Stimulated activated CD8-positive, alpha-beta memory T cell treated with anti-CD3 and anti-CD28 coated beads, Interleukin-7, amount 100 ng/mL, for 48 hours (primary cell): ENCODE data around the gene NOS1AP.

Experiments
- DNase-seq, 2 donors: peaks; one replicate each; pipeline ENCODE4 v3.0.0-alpha.2; 2020; ENCODE audit warnings: low read depth in 1 of 2; ENCODE audit errors: extremely low read depth in 1 of 2

NOS1AP gene

GRCh38 chr1:162360237-162360873 lies 290.9 kb downstream of the NOS1AP start:
- no peak for DNase-seq

- DNase-seq, result no peak
These were observed 291.4 kb downstream of the NOS1AP start for GRCh38 chr1:162360874-162361260.

GRCh38 chr1:162361349-162361748 lies 291.9 kb downstream of the NOS1AP start:
- DNase-seq, result no peak

- no peak for DNase-seq
These were observed 294.3 kb downstream of the NOS1AP start for GRCh38 chr1:162363823-162364222.

GRCh38 chr1:162364498-162364897 lies 295.0 kb downstream of the NOS1AP start:
- DNase-seq, result no peak

GRCh38 chr1:162365284-162366020 lies 296.0 kb downstream of the NOS1AP start:
- DNase-seq, result no peak

DNA sequence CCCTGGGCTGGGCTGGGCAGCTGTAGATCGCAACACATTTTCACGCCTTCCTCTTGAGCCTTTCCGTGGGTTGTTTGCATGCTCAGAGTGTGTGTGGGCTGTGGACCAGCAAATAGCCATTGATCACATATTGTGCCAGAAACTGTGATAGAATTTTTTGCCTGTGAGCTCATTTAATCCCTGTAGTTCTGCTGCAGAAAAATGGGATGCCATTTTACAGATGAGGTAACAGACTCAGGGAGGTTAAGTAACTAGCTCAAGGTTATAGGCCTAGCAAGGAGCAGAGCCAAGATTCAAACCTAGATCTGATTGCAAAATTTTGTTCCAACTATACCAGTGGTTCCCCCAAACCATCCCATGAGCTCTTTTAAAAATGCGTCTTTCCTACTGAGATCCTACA lies 296.7 kb downstream of the NOS1AP start:
- DNase-seq, result no peak

DNA sequence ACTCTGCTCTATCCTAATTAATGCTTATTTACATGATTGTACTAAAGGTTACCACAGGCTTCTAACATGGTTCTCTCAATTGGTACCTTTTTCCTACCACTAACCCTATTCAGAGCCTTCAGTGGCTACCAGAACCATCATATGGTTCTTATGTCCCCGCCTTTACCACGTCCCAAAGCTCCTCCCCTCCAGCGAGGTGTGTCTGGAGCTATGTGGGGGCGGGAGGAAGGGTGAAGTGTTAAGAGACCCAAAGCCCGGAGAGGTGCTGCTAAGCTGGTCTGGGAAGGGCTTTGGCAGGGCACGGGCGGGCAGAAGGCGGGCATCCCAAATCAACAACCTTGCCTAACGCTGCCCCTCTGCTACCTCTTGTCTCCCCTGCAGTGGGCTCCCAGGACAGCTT lies 297.2 kb downstream of the NOS1AP start:
- no peak for DNase-seq

DNA sequence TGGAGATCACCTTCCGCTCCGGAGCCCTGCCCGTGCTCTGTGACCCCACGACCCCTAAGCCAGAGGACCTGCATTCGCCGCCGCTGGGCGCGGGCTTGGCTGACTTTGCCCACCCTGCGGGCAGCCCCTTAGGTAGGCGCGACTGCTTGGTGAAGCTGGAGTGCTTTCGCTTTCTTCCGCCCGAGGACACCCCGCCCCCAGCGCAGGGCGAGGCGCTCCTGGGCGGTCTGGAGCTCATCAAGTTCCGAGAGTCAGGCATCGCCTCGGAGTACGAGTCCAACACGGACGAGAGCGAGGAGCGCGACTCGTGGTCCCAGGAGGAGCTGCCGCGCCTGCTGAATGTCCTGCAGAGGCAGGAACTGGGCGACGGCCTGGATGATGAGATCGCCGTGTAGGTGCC lies 297.6 kb downstream of the NOS1AP start:
- no peak for DNase-seq

DNA sequence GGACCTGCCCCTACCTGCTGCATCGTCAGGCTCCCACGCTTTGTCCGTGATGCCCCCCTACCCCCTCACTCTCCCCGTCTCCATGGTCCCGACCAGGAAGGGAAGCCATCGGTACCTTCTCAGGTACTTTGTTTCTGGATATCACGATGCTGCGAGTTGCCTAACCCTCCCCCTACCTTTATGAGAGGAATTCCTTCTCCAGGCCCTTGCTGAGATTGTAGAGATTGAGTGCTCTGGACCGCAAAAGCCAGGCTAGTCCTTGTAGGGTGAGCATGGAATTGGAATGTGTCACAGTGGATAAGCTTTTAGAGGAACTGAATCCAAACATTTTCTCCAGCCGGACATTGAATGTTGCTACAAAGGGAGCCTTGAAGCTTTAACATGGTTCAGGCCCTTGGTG lies 298.3 kb downstream of the NOS1AP start:
- no peak for DNase-seq

DNA sequence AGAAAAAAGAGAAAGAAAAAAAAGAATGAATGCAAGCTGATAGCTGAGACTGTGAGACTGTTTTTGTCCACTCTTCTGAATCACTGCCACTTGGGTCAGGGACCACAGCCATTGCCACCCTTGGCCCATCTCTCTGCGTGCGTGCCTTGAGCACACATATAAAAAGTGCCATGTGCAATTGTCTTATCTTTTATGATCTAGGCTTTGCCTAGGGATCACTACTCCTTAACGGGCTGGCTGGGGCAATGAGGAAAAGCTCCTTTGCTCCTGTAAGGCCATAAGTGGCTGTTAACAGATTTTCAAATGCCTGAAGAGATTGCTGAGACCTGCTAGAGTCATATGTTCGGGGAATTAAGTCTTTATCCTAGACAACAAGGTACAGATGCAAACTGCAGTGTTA lies 299.0 kb downstream of the NOS1AP start:
- DNase-seq, result no peak

DNA sequence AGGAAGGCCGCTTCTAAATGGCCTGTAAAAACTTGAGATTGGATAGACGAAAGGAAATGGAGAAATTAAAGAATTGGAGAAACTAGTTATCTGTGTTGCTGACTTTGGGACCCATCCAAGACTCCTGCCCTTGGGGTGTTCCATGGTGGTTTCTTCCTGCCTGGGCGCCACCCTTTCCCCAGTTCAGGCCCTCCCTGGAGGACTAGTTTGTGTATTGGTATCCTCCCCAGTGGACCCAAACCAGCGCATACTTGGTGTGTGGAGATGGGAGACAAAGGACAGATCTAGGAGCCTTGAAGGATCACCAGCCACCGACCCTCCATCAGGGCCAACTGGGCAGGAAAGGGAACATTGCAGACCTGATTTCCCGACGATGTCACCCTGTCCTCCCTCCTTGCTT lies 300.1 kb downstream of the NOS1AP start:
- DNase-seq, result no peak

DNA sequence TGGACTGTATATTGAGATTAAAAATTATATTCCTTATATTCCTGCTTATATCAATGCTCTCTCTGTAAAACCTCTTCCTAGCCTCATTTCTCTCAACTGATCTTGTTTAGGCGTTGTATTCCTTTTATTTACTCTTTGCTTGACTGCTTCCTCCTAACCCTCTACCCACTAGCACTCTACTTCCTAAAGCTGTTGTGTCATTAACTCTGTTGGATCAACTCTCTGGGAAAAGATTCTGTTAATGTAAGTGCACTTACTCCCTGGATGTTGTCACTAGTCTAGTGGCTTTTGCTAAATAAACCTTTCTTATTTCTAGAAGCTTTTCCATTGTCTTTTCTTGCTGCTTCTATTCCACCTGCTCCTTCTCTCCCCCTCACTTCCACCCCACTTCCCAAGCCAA lies 300.7 kb downstream of the NOS1AP start:
- no peak for DNase-seq

GRCh38 chr1:162370721-162371120 lies 301.2 kb downstream of the NOS1AP start:
- no peak for DNase-seq

DNA sequence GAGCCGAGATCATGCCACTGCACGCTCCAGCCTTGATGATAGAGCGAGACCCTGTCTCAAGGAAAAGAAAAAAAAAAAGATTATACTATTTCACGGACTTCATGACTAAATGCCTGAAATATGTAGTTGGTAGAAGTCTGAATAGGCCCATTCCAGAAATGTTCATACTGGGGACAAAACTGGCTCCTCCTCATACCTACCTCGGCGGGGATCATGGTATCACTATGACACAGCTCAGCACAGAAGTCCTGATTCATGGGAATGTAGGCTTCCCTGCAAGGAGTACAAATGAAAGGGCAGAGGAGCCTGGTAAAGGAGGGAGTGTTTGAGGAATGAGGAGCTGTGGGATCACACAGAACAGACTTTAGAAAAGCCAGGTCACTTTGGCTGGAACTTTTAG lies 302.1 kb downstream of the NOS1AP start:
- no peak for DNase-seq

- no peak for DNase-seq
These were observed 302.9 kb downstream of the NOS1AP start for GRCh38 chr1:162372159-162373071.

DNA sequence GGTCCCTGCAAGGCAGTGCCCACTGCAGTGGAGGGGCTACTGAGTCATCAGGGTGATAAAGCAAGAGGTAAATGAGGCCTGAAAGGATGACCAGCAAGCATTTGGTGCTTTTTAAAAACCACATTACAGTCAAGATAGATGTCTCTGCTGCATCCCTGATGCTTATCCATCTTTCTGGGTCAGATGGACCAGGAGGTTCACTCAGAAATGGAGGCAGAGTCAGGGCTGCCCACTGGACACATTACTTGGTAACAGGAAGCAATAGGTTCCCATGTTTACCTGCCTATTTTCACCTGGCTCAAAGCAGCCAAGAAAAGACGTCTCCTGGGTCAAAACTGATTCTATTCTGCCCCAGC lies 303.6 kb downstream of the NOS1AP start:
- DNase-seq, result no peak

DNA sequence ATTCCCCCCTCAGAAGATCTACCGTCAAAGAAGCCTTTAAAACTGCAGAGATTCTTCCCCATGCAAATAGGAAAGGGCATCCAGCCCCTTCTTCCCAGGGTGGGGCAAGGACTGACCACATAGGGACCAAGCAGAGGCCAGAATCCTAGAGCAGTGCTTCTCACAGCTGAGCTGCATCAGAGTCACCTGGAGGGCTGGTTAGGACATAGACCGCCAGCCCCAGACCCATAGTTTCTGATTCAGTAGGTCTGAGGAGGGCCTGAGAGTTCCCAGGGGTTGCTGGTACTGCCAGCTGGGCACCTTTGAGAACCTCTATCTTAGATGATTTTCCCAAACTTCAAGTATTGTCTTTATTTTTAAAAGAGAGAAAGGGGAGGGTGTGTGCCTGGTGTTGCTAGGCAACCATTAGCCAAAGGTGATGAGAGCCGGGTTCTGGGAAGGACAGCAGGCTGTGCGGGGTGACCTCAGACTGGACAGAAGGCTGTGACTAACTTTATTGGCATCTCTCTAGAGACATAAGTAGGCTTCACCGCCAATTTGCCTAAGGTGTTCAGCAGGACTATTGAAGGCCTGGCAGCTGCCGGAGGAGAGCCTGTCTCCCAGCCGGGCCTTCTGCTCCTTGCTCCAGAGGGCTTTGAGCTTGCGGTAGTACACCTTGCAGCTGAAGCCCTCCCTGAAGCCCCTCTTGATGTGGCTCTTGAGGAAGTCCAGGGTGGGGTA lies 304.2 kb downstream of the NOS1AP start:
- no peak for DNase-seq

- no peak for DNase-seq
These were observed 304.9 kb downstream of the NOS1AP start for GRCh38 chr1:162374406-162374805.

DNA sequence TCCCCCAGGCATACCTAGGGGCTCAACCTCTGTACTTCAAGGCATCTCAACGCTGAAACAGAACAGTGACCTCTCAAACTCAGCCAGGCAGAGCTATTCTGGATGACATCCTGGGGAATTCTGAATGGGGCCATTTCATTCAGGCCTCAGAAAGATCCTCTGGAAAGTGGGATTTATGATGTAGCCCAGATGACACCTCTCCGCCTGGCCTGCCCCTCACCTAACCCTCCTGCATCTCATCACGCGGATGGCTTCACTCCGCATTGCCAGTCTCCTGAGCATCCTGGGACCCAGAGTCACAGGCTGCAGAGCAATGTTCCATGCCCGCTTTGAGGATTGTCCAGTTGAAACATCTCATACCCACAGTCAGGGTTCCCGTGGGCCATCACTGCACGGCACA lies 306.0 kb downstream of the NOS1AP start:
- DNase-seq, result no peak

GRCh38 chr1:162376691-162377090 lies 307.2 kb downstream of the NOS1AP start, which contains the start of gene SPATA46:
Gene SPATA46, minus strand, starts transcription at chr1:162376854. Its CDS starts 64 bp downstream, at chr1:162376790.
- DNase-seq, result no peak
